ENCODE data around the gene TAF11L4.
"Not testable (repeated sequence)": the region's sequence is repeated elsewhere in the genome, so short reads cannot be mapped to it uniquely, and the experiment has no call there.

The TAF11L4 gene

DNA sequence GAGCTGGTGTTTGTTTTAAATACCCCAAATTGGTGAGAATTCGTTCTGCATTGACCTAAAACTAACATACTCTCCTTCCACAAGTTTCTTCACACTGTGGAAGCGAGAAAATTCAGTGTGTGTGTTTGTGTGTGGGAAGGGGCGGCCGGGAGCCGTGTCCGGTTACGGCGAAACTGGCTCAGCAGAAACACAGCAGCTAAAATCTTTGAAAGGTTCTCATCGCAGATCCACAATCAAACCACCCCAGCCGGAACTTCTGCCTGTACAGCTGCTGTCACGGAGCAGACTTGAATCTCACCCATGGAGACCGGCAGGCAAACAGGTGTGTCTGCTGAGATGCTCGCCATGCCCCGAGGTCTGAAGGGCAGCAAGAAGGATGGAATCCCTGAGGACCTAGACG is at the start of gene TAF11L4:
TAF11L4 (plus strand) TSS at position 301 of the 400 bp plus-strand sequence.
- DNase-seq = not testable (repeated sequence)

DNA sequence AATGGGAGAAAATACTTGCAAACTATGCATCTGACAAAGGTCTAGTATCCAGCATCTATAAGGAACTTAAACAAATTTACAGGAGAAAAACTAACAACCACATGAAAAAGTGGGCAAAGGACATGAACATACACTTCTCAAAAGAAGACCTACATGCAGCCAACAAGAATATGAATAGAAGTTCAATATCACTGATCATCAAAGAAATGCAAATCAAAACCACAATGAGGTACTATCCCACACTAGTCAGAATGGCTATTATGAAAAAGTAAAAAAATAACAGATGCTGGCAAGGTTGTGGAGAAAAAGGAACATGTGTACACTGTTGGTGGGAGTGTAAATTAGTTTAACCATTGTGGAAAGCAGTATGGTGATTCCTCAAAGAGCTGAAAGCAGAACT is 46.5 kb upstream of the TAF11L4 start:
- not testable (repeated sequence) for DNase-seq

DNA sequence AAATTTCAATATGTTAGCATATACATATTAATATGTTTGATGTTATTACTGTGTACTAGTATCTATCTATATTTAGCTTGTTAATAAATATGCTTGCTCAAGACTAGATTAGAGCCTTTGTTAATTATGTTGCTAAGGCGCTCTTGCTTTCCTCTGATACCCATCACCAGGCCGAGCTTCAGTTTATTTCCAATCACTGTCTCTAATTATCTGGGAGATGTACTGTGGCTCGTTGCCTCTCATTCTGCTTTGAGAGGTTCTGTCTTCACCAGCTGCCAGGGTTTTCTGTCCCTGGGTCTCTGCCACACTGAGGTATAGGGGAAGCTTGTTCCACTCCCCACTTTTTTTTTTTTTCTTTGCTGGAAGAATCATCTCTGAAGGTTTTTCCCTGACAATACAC is 44.6 kb upstream of the TAF11L4 start:
- DNase-seq = no peak

GRCh38 chr5:17477573-17478265 is 43.9 kb upstream of the TAF11L4 start:
- no peak for DNase-seq

DNA sequence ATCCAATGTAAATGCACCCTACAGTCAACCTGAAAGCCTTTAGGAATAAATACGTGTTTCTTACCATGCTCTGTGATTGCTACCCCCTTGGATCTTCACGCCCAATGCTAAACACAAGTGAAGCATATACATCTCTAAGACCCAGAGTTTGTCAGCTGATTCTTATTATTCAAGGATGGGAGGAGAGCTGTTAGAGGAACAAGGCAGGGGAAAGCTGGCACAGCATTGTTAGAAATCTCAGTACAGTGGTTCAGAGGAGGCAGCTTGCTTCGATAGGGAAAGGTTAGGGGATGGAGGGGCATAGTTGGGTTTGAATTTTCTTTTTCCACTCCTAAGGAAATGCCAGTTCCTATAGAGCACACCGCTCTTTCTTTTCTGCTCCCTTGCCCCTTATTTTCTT is 40.2 kb upstream of the TAF11L4 start:
- DNase-seq = no peak

GRCh38 chr5:17482790-17483189 is 38.8 kb upstream of the TAF11L4 start:
- DNase-seq = no peak

- DNase-seq = not testable (repeated sequence)
These were observed 35.0 kb upstream of the TAF11L4 start for GRCh38 chr5:17486464-17487173.

- DNase-seq = no peak
These were observed 34.5 kb upstream of the TAF11L4 start for GRCh38 chr5:17487174-17487512.

GRCh38 chr5:17491257-17491656 is 30.3 kb upstream of the TAF11L4 start:
- DNase-seq = not testable (repeated sequence)

- DNase-seq = no peak
These were observed 28.8 kb upstream of the TAF11L4 start for GRCh38 chr5:17492770-17493169.

DNA sequence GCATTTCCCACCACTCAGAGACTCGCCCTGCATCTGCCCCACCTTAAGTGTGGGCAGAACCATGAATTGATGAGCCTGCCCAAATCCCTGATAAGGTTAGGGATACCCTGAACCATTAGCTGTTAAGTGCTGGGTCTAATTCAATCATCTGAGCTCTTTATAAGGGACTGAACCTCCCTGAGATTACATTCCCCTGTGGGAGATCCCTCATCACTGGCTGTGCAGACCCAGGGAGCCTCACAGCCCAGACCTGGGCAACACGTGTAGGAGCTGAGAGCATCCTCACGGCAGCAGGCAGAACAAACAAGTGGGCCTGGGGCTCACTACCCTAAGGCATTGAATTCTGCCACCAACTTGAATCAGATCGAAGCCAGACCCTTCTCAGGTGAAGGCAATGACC is 24.2 kb upstream of the TAF11L4 start:
- no peak for DNase-seq

GRCh38 chr5:17497931-17498330 is 23.7 kb upstream of the TAF11L4 start, which contains the start of gene TAF11L2:
Gene TAF11L2 (plus strand): TSS chr5:17498231.
- DNase-seq = not testable (repeated sequence)

GRCh38 chr5:17511775-17512325 is 9.8 kb upstream of the TAF11L4 start:
- no peak for DNase-seq

DNA sequence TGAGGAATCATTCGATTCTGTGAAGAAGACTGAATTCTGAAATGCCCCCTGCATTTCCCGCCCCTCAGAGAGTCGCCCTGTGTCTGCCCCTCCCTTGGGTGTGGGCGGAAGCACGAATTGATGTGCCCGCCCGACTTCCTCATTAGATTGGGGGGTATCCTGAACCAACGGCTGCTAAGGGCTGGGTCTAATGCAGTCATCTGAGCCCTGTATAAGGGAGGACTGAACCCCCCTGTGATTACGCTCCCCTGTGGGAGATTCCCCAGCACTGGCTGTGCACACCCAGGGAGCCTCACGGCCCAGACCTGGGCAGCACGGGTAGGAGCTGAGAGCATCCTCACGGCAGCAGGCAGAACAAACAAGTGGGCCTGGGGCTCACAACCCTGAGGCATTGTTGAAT is 4.1 kb upstream of the TAF11L4 start:
- not testable (repeated sequence) for DNase-seq

DNA sequence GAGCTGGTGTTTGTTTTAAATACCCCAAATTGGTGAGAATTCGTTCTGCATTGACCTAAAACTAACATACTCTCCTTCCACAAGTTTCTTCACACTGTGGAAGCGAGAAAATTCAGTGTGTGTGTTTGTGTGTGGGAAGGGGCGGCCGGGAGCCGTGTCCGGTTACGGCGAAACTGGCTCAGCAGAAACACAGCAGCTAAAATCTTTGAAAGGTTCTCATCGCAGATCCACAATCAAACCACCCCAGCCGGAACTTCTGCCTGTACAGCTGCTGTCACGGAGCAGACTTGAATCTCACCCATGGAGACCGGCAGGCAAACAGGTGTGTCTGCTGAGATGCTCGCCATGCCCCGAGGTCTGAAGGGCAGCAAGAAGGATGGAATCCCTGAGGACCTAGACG is 3.5 kb upstream of the TAF11L4 start, which contains the start of gene TAF11L3:
TAF11L3 (plus strand) TSS at position 301 of the 400 bp plus-strand sequence.
- not testable (repeated sequence) for DNase-seq

- DNase-seq = not testable (repeated sequence)
These were observed 2.1 kb upstream of the TAF11L4 start for GRCh38 chr5:17519508-17519907.

- not testable (repeated sequence) for DNase-seq
These were observed 3.3 kb downstream of the TAF11L4 start, which contains the start of gene TAF11L5 for GRCh38 chr5:17524935-17525334. Gene TAF11L5 (plus strand): TSS chr5:17525235.

GRCh38 chr5:17526504-17526903 is 4.9 kb downstream of the TAF11L4 start:
- DNase-seq = not testable (repeated sequence)

DNA sequence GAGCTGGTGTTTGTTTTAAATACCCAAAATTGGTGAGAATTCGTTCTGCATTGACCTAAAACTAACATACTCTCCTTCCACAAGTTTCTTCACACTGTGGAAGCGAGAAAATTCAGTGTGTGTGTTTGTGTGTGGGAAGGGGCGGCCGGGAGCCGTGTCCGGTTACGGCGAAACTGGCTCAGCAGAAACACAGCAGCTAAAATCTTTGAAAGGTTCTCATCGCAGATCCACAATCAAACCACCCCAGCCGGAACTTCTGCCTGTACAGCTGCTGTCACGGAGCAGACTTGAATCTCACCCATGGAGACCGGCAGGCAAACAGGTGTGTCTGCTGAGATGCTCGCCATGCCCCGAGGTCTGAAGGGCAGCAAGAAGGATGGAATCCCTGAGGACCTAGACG is 6.8 kb downstream of the TAF11L4 start, which contains the start of gene TAF11L6:
TAF11L6 (plus strand) TSS at position 301 of the 400 bp plus-strand sequence.
- DNase-seq = not testable (repeated sequence)
